A549 (cell line): ENCODE measurements around the gene DET1. TPM values are rescaled to one million over a fixed set of nuclear protein-coding genes. Genes with fewer than 3 reads are reported as not detected.

ENCODE experiments used
- ATAC-seq, 2 experiments: fragments of 200-7000 bp in 1 of 2; fragments of >200 bp in 1 of 2; cut with Nextera tagmentation in 1 of 2; cut with Tn5 transposase in 1 of 2; 3 replicates each; pipeline versions ENCODE4 v1.8.0 to v1.9.1; 2018 to 2020; ENCODE audit warnings: mild to moderate bottlenecking in 1 of 2, moderate library complexity in 1 of 2
- CTCF ChIA-PET: fragments of 300-600 bp; sonication (Branson Sonifier 250); formaldehyde crosslinking; extraction: SDS; loops from one replicate; lab custom pipeline; 2021; ENCODE audit warnings: antibody characterized with exemption, inconsistent platforms; lab: Yijun Ruan, JAX
- POLR2A ChIA-PET: fragments of 350-600 bp; formaldehyde crosslinking; extraction: SDS; loops from one replicate; lab custom pipeline; 2021; ENCODE audit warnings: antibody characterized with exemption, inconsistent platforms; lab: Yijun Ruan, JAX
- DNase-seq, 2 experiments: peaks; one replicate each; pipeline versions ENCODE4 v3.0.0 to v3.0.0-alpha.2; 2011 to 2016; ENCODE audit warnings: low read depth in 1 of 2, low spot score in 1 of 2
- FAIRE-seq: peaks from 2 replicates; lab custom pipeline; 2011; peaks lifted over from hg19 to GRCh38; lab: Jason Lieb, UNC
- H3K27ac ChIP-seq, 2 experiments: fragments of >200 bp; sonication (Bioruptor Twin); formaldehyde crosslinking; 3 replicates each; pipeline ENCODE4 v1.5.1; 2016 to 2017
- H3K4me1 ChIP-seq: fragments of >200 bp; sonication (Bioruptor Twin); formaldehyde crosslinking; 3 replicates; pipeline ENCODE4 v1.6.1; 2016
- H3K4me2 ChIP-seq: fragments of >200 bp; sonication (Bioruptor Twin); formaldehyde crosslinking; 3 replicates; pipeline ENCODE4 v1.6.1; 2016
- H3K4me3 ChIP-seq: fragments of >200 bp; sonication (Bioruptor Twin); formaldehyde crosslinking; 3 replicates; pipeline ENCODE4 v1.5.1; 2016
- H3K9me3 ChIP-seq: fragments of >200 bp; sonication (Bioruptor Twin); formaldehyde crosslinking; 3 replicates; pipeline ENCODE4 v1.6.1; 2016
- ATOH8 ChIP-seq: fragments of 250-450 bp; sonication (Bioruptor Pico); IDR thresholded peaks from 2 replicates; pipeline ENCODE4 v1.5.0; 2020; ENCODE audit warnings: low read depth, mild to moderate bottlenecking, moderate library complexity
- BHLHE40 ChIP-seq: IDR thresholded peaks from 2 replicates; pipeline ENCODE4 v1.6.1; 2012; ENCODE audit warnings: low read depth, low read length, inconsistent platforms
- CBX8 ChIP-seq: fragments of 200-600 bp; sonication (generic); IDR thresholded peaks from 2 replicates; pipeline ENCODE4 v1.6.1; 2016
- CHD4 ChIP-seq: fragments of 200-600 bp; sonication (generic); IDR thresholded peaks from 2 replicates; pipeline ENCODE4 v1.6.1; 2016; ENCODE audit warnings: antibody characterized with exemption, mild to moderate bottlenecking, borderline replicate concordance
- CTCF ChIP-seq: fragments of >200 bp; sonication (Bioruptor Twin); formaldehyde crosslinking; IDR thresholded peaks from 3 replicates; pipeline ENCODE4 v1.5.1; 2016
- EHF ChIP-seq: fragments of 250-450 bp; sonication (Bioruptor Pico); IDR thresholded peaks from 2 replicates; pipeline ENCODE4 v1.5.0; 2020; ENCODE audit warnings: mild to moderate bottlenecking
- EHMT2 ChIP-seq: fragments of 200-600 bp; sonication (generic); IDR thresholded peaks from 2 replicates; pipeline ENCODE4 v1.6.1; 2016; ENCODE audit warnings: antibody characterized with exemption, low read depth, mild to moderate bottlenecking, moderate library complexity
- FOSB ChIP-seq: fragments of 250-450 bp; sonication (Bioruptor Pico); IDR thresholded peaks from 2 replicates; pipeline ENCODE4 v1.5.0; 2020; ENCODE audit warnings: mild to moderate bottlenecking, moderate library complexity
- FOXS1 ChIP-seq: fragments of 250-450 bp; sonication (Bioruptor Pico); IDR thresholded peaks from 2 replicates; pipeline ENCODE4 v1.5.0; 2020; ENCODE audit warnings: mild to moderate bottlenecking, moderate library complexity
- HDAC2 ChIP-seq: fragments of 200-600 bp; sonication (generic); IDR thresholded peaks from 2 replicates; pipeline ENCODE4 v1.6.1; 2016
- HES2 ChIP-seq: fragments of >200 bp; sonication (Bioruptor Twin); formaldehyde crosslinking; IDR thresholded peaks from 2 replicates; pipeline ENCODE4 v1.6.1; 2016
- HMGXB4 ChIP-seq: fragments of 250-450 bp; sonication (Bioruptor Pico); IDR thresholded peaks from 2 replicates; pipeline ENCODE4 v1.5.0; 2021; ENCODE audit warnings: mild to moderate bottlenecking, moderate library complexity, borderline replicate concordance
- JUN ChIP-seq, 2 experiments: fragments of >200 bp; sonication (Bioruptor Twin); formaldehyde crosslinking; IDR thresholded peaks; 2 replicates in 1 of 2; 3 replicates in 1 of 2; pipeline ENCODE4 v1.6.1; 2016 to 2017
- KDM1A ChIP-seq: fragments of 200-600 bp; sonication (generic); IDR thresholded peaks from 2 replicates; pipeline ENCODE4 v1.6.1; 2016; ENCODE audit warnings: low read depth, mild to moderate bottlenecking
- MAFK ChIP-seq: fragments of 450-650 bp; IDR thresholded peaks from 2 replicates; pipeline ENCODE4 v1.6.1; 2014; ENCODE audit not compliant: partially characterized antibody
- MYC ChIP-seq: IDR thresholded peaks from 2 replicates; pipeline ENCODE4 v1.6.1; 2012; ENCODE audit warnings: mild to moderate bottlenecking, inconsistent platforms, low read length, improper control_type of control experiment, borderline replicate concordance
- NFE2L2 ChIP-seq: fragments of 150-350 bp; conservative IDR thresholded peaks from 2 replicates; pipeline ENCODE4 v1.6.1; 2014; ENCODE audit warnings: low read length
- NPAS2 ChIP-seq: fragments of 250-450 bp; sonication (Bioruptor Pico); IDR thresholded peaks from 2 replicates; pipeline ENCODE4 v1.8.0; 2022; ENCODE audit warnings: mild to moderate bottlenecking, moderate library complexity, borderline replicate concordance
- NR3C1 ChIP-seq: fragments of >200 bp; sonication (Bioruptor Twin); formaldehyde crosslinking; IDR thresholded peaks from 3 replicates; pipeline ENCODE4 v1.6.1; 2017
- PHF8 ChIP-seq: fragments of 200-600 bp; sonication (generic); IDR thresholded peaks from 2 replicates; pipeline ENCODE4 v1.6.1; 2016; ENCODE audit warnings: low read depth, mild to moderate bottlenecking, antibody characterized with exemption, moderate library complexity, borderline replicate concordance
- POLR2AphosphoS2 ChIP-seq: conservative IDR thresholded peaks from 2 replicates; pipeline ENCODE4 v1.6.1; 2012; ENCODE audit warnings: low read length, improper control_type of control experiment, inconsistent platforms
- RARB ChIP-seq: fragments of 250-450 bp; sonication (Bioruptor Pico); IDR thresholded peaks from 2 replicates; pipeline ENCODE4 v1.8.0; 2021; ENCODE audit warnings: mild to moderate bottlenecking, moderate library complexity
- RCOR1 ChIP-seq: fragments of 150-350 bp; IDR thresholded peaks from 2 replicates; pipeline ENCODE4 v1.6.1; 2014; ENCODE audit warnings: antibody characterized with exemption, low read length, low read depth
- RFX5 ChIP-seq: fragments of 450-650 bp; IDR thresholded peaks from 2 replicates; pipeline ENCODE4 v1.7.1; 2014; ENCODE audit warnings: antibody characterized with exemption, mild to moderate bottlenecking, moderate library complexity
- SMC3 ChIP-seq: fragments of >200 bp; sonication (Bioruptor Twin); formaldehyde crosslinking; IDR thresholded peaks from 3 replicates; pipeline ENCODE4 v1.6.1; 2018; ENCODE audit warnings: inconsistent platforms
- TP53 ChIP-seq: fragments of 250-450 bp; sonication (Bioruptor Pico); IDR thresholded peaks from 2 replicates; pipeline ENCODE4 v1.5.0; 2021; ENCODE audit warnings: mild to moderate bottlenecking, moderate library complexity
- ZC3H11A ChIP-seq: fragments of 450-650 bp; IDR thresholded peaks from 2 replicates; pipeline ENCODE4 v1.6.1; 2014; ENCODE audit warnings: antibody characterized with exemption, mild to moderate bottlenecking
- ZSCAN20 ChIP-seq: fragments of 250-450 bp; sonication (Bioruptor Pico); IDR thresholded peaks from 2 replicates; pipeline ENCODE4 v1.8.0; 2022; ENCODE audit warnings: mild to moderate bottlenecking, moderate library complexity
- WGBS: methylation state at CpG from one replicate; pipeline ENCODE4 v1.1.6; 2017; ENCODE audit errors: missing lambda C conversion rate; 5-methylcytosine and 5-hydroxymethylcytosine counted together
- polyA plus RNA-seq, 4 experiments: library from polyadenylated mRNA; depleted of rRNA in 3 of 4; stranded (reverse); fragments of >200 nt; fragmentation: RNase III in 1 of 4; extraction: RNeasy Plus Mini Kit Qiagen cat#74134 plus additional on column Dnase treatment in 1 of 4; gene quantifications; 2 replicates in 3 of 4; 3 replicates in 1 of 4; pipeline ENCODE4 v1.2.3, GENCODE V29; 2011 to 2017

The DET1 gene
- polyA plus RNA-seq, 2 of the 4 experiments (the other 2 are of a cell fraction) = 3.9 to 12.4 TPM

- ATAC-seq (peak; percentile 45 to 48; a peak in 4 of 6 replicates), DNase-seq (no peak), FAIRE-seq (no peak)
- Histone ChIP-seq H3K27ac (no peak overlapping the region), H3K9me3 (peaks cover 3% of the 10 kb centered on the region; the same call in 1 of the 3 replicates), H3K4me2 (no peak overlapping the region), H3K4me3 (no peak overlapping the region), H3K4me1 (no peaks in the 10 kb centered on the region)
- POLR2A ChIA-PET = no interaction called here
- CTCF ChIA-PET = interaction anchor here (1.2 kb wide), 1 partner anchor 10 kb away, joined by 3 read pairs; no protein-coding TSS in a partner anchor
- 90% methylated on average over 7 of the region's 7 CpGs for WGBS
- TF ChIP-seq CTCF (no peak), EHF (CRISPR knock-in tag) (no peak), HDAC2 (no peak), HMGXB4 (CRISPR knock-in tag) (no peak), JUN (IDR thresholded peaks at IDR 0.05) (no peak), ZSCAN20 (CRISPR knock-in tag) (no peak), EHMT2 (no peak), MAFK (no peak), NR3C1 (no peak), NPAS2 (CRISPR knock-in tag) (no peak), PHF8 (no peak), CHD4 (no peak), NFE2L2 (no peak), TP53 (no peak), ATOH8 (no peak), MYC (no peak), SMC3 (no peak), FOSB (no peak)
These were observed 8.7 kb downstream of the DET1 start for GRCh38 chr15:88537591-88538317.

- CTCF ChIA-PET = interaction anchor here (0.6 to 1.0 kb wide), 2 partner anchors 10 to 123 kb away, joined by 3 read pairs; no protein-coding TSS in a partner anchor
- TF ChIP-seq BHLHE40 = no peak
- no peak for TF ChIP-seq RFX5
- no peak for TF ChIP-seq HES2
- no peak for TF ChIP-seq FOSB
- no peak for TF ChIP-seq TP53
- no peak for TF ChIP-seq FOXS1 (CRISPR knock-in tag)
- no peak for TF ChIP-seq NR3C1
- TF ChIP-seq RCOR1 = no peak
- no peak for TF ChIP-seq HMGXB4 (CRISPR knock-in tag)
- TF ChIP-seq POLR2AphosphoS2 = no peak
- no peak for TF ChIP-seq CBX8
- no peak for TF ChIP-seq ZC3H11A
- TF ChIP-seq RARB = no peak
- TF ChIP-seq CTCF = no peak
- no peak for TF ChIP-seq JUN (IDR thresholded peaks at IDR 0.05)
- TF ChIP-seq KDM1A = no peak
These were observed 10.7 kb downstream of the DET1 start for GRCh38 chr15:88535607-88536313.

More at GRCh38 chr15:88535607-88536313, 10.7 kb downstream of the DET1 start:
- H3K9me3 ChIP-seq = peaks cover 3% of the 10 kb centered on the region; the same call in 1 of the 3 replicates
- H3K4me3 ChIP-seq = no peak overlapping the region
- WGBS = 77% methylated on average over 3 of the region's 3 CpGs
- FAIRE-seq = no peak
- ATAC-seq = no peak
- no peak for DNase-seq
- H3K27ac ChIP-seq = no peak overlapping the region
- POLR2A ChIA-PET = no interaction called here
- no peaks in the 10 kb centered on the region for H3K4me1 ChIP-seq
- no peak overlapping the region for H3K4me2 ChIP-seq
